GM13977 (cell line): Measurements from ENCODE around the gene UQCC5.
A peak's percentile ranks its signal among the peaks of the same experiment; 100 is the strongest.

Experiments used
- DNase-seq: peaks from one replicate; pipeline ENCODE4 v3.0.0; 2012; ENCODE audit warnings: low spot score
- in situ Hi-C: fragments of 300-500 bp; cut with MboI; formaldehyde crosslinking; loops from one replicate; pipeline ENCODE4 v1.12.0; 2022; ENCODE audit warnings: low sequenced_read_pairs, low pct_unique_long_range_greater_than_20kb, mixed read lengths, inconsistent platforms; ENCODE audit not compliant: unreplicated experiment
- TF ChIP-seq, protein P1 (sequence below): IDR thresholded peaks from 2 replicates; pipeline ENCODE4 v1.5.1; 2012; ENCODE audit warnings: mild to moderate bottlenecking, control low read depth; ENCODE audit not compliant: insufficient read depth; ENCODE audit errors: extremely low read depth, missing control alignments

The UQCC5 gene

DNA sequence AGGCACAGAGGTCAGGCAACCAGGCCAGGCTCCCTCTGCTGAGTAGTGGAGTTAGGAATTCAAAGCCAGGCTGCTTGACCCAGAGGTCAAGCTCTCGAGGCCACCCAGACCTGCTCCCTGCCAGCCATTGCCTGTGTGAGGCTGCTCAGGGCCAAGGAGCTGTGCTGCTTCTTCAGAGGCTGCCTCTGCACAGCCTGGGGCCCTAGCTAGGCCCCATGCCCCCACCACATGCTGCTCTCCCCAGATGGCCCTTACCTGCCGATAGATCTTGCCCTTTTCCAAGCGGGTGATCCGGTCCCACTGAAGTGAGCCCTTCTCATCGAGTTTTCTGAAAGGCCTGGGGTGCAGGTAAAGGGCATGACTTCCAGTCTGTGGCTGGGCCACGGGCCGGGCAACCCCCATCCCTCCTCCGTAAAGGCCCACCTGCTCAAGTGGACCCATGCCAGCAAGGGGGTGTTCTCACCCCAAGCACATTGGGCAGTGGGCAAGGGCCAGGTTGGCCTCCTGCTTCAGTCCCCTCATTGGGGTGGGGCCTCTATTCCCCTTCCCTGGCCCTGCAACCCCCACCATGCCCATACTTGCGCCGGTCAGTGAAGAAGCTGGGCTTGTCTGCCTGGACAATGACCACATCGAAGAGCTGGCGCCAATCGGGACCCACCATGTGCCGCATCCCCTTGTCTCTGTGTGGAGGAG is 9.2 kb upstream of the UQCC5 start:
- TF ChIP-seq, protein P1, sequence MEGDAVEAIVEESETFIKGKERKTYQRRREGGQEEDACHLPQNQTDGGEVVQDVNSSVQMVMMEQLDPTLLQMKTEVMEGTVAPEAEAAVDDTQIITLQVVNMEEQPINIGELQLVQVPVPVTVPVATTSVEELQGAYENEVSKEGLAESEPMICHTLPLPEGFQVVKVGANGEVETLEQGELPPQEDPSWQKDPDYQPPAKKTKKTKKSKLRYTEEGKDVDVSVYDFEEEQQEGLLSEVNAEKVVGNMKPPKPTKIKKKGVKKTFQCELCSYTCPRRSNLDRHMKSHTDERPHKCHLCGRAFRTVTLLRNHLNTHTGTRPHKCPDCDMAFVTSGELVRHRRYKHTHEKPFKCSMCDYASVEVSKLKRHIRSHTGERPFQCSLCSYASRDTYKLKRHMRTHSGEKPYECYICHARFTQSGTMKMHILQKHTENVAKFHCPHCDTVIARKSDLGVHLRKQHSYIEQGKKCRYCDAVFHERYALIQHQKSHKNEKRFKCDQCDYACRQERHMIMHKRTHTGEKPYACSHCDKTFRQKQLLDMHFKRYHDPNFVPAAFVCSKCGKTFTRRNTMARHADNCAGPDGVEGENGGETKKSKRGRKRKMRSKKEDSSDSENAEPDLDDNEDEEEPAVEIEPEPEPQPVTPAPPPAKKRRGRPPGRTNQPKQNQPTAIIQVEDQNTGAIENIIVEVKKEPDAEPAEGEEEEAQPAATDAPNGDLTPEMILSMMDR, result no peak
- in situ Hi-C loops, result no loop called here
- no peak for DNase-seq

DNA sequence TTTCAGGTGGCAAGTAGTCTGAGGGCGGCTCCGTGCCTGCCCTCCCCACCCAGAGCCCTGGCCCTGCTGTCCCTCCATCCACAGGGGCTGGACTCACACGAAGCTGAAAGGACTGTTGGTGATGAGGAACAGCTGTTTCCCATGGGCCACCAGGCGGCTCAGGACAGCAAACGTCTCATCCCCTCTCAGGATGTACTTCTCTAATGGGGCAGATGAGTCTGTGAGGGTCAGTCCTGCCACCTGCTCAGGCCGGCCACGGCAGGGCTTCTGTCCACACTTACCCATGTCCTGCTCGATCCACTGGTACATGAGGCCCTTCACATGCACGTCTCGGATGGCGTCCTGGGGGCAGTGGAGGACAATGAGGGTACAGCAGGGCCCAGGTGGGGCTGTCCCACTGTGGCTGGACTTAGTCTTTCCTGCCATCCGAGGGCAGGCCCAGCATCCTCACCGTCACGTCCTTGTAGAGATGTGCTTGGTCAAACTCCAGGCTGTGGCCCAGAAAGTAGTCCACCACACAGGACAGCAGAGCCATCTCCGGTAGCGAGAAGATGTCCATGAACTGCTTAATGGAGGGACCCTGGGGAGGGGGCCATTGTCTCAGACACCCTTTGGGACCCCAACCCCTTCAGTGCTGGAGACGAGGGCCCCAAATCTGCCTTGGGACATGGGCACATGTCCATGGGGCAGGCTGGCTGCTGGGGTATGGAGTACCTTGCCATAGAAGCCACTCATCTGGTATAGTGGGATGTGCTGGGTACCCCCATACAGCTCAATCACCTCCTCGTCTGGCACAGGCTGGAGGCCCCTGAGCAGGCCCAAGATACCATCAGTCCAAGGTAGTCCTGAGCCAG is 8.4 kb upstream of the UQCC5 start:
- TF ChIP-seq, protein P1, result no peak
- in situ Hi-C loops, result no loop called here
- no peak for DNase-seq

DNA sequence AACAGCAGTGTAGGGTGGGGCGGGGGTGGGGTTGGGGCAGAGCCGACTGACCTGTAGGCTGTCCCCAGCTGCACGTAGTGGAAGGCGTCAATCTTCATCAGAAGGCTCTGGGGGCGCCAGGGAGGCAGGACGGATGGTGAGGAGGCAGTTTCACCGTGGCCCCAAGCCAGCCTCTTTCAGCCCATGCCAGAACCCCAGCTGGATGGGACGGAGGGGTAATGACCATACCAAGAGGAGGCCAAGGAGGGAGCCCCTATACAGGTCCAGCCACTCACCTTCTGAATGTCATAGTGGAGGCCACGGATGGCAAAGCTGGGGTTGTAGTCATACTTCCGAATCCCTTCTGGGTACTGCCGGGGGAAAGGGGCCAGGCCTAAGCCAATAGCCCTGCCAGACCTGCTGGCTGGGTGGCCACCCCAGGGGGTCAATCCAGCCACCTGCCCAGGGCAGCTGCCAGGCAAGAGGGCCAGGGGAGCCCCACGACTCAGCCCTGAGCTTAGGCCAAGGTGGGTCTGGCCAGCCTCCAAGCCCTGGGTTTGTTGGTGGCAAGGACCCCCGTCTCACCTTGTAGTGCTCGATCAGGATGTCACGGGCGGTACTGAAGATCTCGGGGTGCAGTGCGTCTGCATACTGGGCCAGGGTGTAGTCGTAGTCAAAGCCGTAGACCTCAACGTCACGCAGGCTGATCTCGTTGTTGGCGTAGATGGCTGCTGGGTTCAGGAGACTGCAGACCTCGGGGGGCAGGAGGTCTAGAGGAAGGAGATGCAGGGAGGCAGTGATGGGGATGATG is 7.6 kb upstream of the UQCC5 start:
- TF ChIP-seq, protein P1, result no peak
- in situ Hi-C loops, result no loop called here
- DNase-seq, result no peak

DNA sequence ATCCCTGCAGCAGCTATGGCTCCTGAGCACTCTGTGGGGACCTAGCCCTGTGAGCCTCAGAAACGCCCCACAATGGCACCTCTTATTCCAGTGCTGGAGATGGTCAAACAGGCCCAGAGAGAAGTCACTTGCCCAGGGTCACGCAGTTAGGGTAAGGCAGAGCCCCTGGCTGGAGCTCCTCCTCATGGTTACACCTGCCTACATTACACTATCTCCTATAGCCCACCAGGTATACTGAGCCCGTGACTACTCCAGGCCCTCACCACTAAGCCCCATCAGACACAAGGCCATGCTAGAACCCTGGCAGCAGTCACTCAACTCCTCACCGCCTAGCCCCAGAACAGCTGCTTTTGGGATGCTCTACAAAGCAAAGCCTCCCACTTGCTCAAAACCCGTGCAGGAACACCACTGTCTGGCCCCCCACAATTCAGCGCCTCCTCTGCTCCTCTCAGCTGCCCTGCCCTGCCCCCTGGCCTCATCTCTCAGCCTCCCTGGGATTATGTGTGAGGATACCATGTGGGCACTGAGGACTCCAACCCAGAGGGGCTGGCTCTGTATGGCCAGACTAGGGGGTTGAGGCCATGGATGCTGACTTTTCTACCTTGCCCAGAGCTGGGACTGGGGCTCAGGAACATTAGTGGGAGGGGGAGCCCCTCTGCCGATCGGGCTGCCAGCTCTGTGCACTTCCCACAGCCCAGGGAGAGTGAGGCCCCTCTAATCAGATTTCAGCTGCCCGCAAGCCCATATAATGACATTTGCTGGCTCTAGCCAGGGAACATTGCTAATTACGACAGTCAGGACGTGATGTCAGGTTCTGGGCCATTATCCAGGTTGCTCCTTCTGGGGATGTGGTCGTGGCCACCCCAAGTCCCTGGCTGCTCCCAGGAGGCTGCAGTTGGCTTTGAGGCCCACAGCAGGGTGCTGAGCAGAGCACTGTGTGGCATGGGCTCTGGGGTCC is 6.8 kb upstream of the UQCC5 start:
- DNase-seq, result no peak
- in situ Hi-C loops, result no loop called here
- TF ChIP-seq, protein P1, result no peak

DNA sequence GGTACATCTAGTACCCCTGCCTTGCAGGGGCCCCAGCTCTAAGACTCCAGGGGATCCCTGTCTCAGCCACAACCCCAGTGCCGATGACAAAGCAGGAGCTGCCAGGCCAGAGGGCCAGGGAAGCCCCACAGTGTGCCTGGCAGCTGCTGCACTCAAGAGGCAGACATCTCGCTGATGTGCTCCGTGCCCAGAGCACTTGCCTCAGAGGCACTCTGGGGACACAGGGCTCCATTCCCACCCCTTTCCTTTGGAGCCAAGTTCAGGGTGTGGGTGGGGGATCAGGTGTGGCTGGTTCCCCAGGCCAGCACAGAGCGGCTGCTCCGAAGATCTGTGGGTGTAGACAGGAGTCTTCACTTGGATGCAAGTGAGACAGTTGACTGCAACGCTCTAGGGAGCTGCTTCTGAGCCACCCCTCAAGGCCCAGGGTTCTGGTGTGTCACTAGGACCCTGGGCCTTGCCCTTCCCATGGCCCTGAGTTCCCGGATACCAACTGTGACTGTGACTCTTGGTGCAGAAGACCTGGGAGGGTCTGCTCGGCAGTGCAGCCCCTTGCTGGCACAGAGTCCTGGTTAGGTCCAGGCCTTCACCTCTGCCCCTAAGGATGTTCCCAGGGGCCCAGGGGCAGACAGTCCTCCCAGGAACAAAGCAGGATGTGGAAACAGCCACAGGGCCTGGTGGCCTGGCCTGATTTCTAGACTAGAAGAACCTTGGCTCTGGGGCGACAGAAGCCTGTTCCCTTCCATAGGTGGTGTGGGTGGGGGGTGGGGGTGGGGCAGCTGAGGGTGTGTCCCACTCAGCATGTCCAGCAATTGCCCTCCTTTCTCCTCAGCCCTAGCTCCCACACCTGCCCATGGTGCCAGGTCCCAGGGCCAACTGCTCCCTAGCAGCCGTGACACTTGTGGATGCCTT is 5.2 kb upstream of the UQCC5 start:
- peak; percentile 17 for DNase-seq
- in situ Hi-C loops, result no loop called here
- TF ChIP-seq, protein P1, result no peak
